ENCODE measurements around the gene DCPS. TPM values are rescaled to one million over a fixed set of nuclear protein-coding genes. Genes with fewer than 3 reads are reported as not detected.
A peak's percentile ranks its signal among the peaks of the same experiment; 100 is the strongest.

Gene DCPS
- polyA plus RNA-seq, 6 donors from 2014 or later, result 28.4 to 49.1 (median 39.5) TPM

DNA sequence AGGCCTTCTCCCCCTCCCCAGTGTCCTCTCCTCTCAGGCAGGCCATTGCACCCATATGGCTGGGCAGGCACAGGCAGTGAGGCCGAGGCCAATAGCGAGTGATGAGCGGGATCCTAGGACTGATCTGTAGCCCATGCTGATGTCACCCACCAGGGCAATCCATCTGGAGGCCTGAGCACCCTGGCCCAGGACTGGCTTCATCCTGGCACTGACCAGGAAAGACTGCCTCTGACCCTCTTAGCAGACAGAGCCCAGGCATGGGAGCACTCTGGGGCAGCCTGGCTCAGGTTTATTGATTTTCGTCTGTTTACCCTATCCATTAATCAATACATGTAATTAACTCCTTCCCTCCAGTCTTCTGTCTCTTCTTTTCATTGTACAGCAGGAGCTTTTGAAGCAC, 26.1 kb upstream of the DCPS start:
- H3K27ac Mint-ChIP-seq, result peak overlapping the region in 1 of 6 donors; percentile 47

DNA sequence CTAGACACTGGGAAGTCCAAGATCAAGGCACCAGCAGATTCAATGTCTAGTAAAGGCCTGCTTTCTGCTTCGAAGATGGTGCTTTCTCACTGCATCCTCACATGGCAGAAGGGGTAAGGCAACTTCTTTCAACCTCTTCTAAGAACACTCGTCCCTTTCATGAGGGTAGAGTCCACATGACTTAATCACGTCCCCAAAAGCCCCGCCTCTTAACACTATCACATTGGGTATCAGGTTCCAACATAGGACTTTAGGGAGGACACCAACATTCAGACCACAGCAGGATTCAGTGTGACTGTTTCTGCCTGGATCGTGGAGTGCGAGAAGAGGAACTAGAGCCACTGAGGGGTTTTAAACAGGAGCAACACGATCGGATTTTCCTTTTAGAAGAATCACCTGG, 24.7 kb upstream of the DCPS start:
- Mint-ChIP-seq H3K4me1 (peaks cover 37 to 43% (median 37%) of the 10 kb centered on the region in 3 donors), H3K27me3 (no peaks in the 10 kb centered on the region), H3K36me3 (peaks cover 0 to 11% of the 10 kb centered on the region in 2 donors), H3K9me3 (peaks cover 0 to 4% (median 0%) of the 10 kb centered on the region in 7 donors), H3K4me3 (peak overlapping the region in 2 of 8 donors; percentile 23 to 98), H3K27ac (peak overlapping the region in 2 of 6 donors; percentile 47 to 85)
- DNase-seq (no peak), ATAC-seq (ENCODE audit: low read depth in 2 of 2) (no peak)

More for the DNA sequence above, 26.1 kb upstream of the DCPS start:
- DNase-seq (no peak), ATAC-seq (ENCODE audit: low read depth in 2 of 2) (no peak)
- peaks cover 30 to 34% (median 33%) of the 10 kb centered on the region in 3 donors for H3K4me1 Mint-ChIP-seq
- H3K4me3 Mint-ChIP-seq, result no peak overlapping the region
- no peaks in the 10 kb centered on the region for H3K27me3 Mint-ChIP-seq
- H3K9me3 Mint-ChIP-seq, result peaks cover 0 to 4% (median 0%) of the 10 kb centered on the region in 7 donors
- peaks cover 3 to 17% of the 10 kb centered on the region in 2 donors for H3K36me3 Mint-ChIP-seq

DNA sequence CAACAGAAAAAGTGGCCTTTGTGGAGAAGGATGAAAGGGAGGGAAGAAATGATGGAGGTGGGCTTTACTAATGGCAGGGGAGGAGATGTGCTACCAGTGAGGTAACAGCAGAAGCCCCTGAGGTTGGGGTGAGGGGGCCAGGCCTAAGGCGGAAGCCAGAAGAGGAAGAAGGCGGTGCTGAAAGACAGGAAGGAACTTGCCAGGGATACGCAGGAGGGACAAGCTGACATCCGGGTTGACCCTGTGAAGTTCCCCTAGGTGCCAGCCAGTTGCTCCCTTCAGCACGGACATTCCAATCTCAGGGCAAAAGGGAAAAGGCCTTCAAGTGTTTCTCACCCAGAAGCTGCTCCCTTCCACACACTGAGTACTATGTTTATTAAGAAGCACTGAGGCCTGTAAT, 23.3 kb upstream of the DCPS start:
- ATAC-seq (ENCODE audit: low read depth in 2 of 2) (no peak), DNase-seq (no peak)
- peaks cover 0 to 4% of the 10 kb centered on the region in 2 donors for H3K36me3 Mint-ChIP-seq
- peaks cover 40 to 51% (median 48%) of the 10 kb centered on the region in 3 donors for H3K4me1 Mint-ChIP-seq
- peak overlapping the region in 4 of 6 donors; percentile 1 to 97 (median 30) for H3K27ac Mint-ChIP-seq
- no peaks in the 10 kb centered on the region for H3K27me3 Mint-ChIP-seq
- peak overlapping the region in 6 of 8 donors; percentile 7 to 98 (median 40) for H3K4me3 Mint-ChIP-seq
- H3K9me3 Mint-ChIP-seq, result peaks cover 0 to 4% (median 0%) of the 10 kb centered on the region in 7 donors

DNA sequence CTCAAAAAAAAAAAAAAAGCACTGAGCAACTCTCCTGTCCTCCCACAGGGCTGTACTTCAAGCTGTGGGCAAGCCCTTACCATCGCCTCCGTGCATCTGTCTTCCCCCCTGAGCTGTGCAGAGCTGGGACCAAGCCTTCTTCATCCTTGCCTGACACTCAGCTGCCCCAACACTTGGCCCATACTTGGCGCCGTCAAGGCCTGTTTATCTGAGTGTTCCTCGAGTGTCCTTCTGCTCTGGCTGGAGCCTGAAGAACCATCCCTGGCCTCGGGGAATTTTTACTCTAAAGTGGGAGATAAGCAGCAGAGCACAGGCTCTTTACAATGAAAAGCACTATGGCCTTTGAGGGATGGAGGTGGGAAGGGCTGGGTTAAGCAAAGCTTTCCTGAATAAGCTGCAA, 22.6 kb upstream of the DCPS start:
- Mint-ChIP-seq H3K4me3 (peak overlapping the region in 5 of 8 donors; percentile 94 to 100 (median 98)), H3K9me3 (peaks cover 0 to 4% (median 0%) of the 10 kb centered on the region in 7 donors), H3K4me1 (peaks cover 40 to 51% (median 48%) of the 10 kb centered on the region in 3 donors), H3K36me3 (no peaks in the 10 kb centered on the region), H3K27ac (peak overlapping the region in 3 of 6 donors; percentile 84 to 97 (median 95)), H3K27me3 (no peaks in the 10 kb centered on the region)
- ATAC-seq (ENCODE audit: low read depth in 2 of 2) (no peak), DNase-seq (no peak)

DNA sequence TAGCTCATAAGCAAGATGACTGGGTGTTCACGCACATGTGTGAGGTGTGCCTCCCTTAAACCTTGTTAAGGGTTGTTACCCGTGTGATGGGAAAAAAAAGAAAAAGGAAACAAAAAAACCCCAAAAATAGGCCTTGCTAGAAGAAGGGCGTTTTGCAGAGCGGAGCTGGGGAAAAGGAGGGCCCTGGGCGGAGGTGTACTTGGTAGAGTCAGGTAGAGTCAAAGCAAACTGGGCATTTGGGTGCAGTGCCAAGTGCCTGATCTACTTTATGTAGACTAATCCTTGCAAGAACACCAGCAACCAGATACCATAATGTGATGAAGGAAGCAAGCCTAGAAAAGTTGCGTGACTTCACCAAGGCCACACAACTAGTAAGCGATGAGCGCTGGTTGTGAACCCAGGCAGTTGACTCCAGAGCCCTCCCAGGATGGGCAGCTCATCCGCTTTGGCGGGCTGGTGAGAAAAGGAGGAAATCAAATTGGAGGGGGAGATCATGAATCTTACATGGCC, 22.1 kb upstream of the DCPS start:
- Mint-ChIP-seq H3K27ac (peak overlapping the region in 5 of 6 donors; percentile 57 to 97 (median 95)), H3K36me3 (no peaks in the 10 kb centered on the region)
- ATAC-seq (ENCODE audit: low read depth in 2 of 2), result no peak

DNA sequence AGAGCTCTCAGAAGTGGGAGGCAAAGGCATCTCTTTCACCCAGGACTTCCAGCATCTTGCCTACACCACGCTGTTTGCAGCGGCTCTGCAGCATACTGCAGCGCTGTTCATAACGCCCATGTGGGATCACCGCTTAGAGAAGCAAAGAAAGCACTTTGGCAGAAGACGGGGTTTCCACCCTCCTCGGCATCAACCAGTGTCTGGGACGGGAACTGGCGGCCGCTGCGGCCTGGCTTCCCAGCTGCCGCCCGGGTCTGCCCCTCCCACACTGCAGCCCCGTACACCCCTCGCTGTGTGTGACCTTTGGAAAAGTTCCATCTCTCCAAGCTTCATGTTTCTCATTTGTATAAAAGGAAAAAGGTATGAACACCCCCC, 21.5 kb upstream of the DCPS start:
- no peaks in the 10 kb centered on the region for H3K27me3 Mint-ChIP-seq
- peaks cover 44 to 53% (median 51%) of the 10 kb centered on the region in 3 donors for H3K4me1 Mint-ChIP-seq
- peaks cover 0 to 4% (median 0%) of the 10 kb centered on the region in 7 donors for H3K9me3 Mint-ChIP-seq
- H3K36me3 Mint-ChIP-seq, result no peaks in the 10 kb centered on the region
- DNase-seq (peak; percentile 32), ATAC-seq (ENCODE audit: low read depth in 2 of 2) (peak; percentile 51 to 52)
- H3K27ac Mint-ChIP-seq, result peak overlapping the region; percentile 85 to 97 (median 95)
- peak overlapping the region; percentile 93 to 100 (median 97) for H3K4me3 Mint-ChIP-seq

More for the DNA sequence above, 22.1 kb upstream of the DCPS start:
- DNase-seq, result no peak
- peak overlapping the region; percentile 93 to 100 (median 97) for H3K4me3 Mint-ChIP-seq
- H3K4me1 Mint-ChIP-seq, result peaks cover 41 to 51% (median 49%) of the 10 kb centered on the region in 3 donors
- peaks cover 0 to 4% (median 0%) of the 10 kb centered on the region in 7 donors for H3K9me3 Mint-ChIP-seq
- H3K27me3 Mint-ChIP-seq, result no peaks in the 10 kb centered on the region

DNA sequence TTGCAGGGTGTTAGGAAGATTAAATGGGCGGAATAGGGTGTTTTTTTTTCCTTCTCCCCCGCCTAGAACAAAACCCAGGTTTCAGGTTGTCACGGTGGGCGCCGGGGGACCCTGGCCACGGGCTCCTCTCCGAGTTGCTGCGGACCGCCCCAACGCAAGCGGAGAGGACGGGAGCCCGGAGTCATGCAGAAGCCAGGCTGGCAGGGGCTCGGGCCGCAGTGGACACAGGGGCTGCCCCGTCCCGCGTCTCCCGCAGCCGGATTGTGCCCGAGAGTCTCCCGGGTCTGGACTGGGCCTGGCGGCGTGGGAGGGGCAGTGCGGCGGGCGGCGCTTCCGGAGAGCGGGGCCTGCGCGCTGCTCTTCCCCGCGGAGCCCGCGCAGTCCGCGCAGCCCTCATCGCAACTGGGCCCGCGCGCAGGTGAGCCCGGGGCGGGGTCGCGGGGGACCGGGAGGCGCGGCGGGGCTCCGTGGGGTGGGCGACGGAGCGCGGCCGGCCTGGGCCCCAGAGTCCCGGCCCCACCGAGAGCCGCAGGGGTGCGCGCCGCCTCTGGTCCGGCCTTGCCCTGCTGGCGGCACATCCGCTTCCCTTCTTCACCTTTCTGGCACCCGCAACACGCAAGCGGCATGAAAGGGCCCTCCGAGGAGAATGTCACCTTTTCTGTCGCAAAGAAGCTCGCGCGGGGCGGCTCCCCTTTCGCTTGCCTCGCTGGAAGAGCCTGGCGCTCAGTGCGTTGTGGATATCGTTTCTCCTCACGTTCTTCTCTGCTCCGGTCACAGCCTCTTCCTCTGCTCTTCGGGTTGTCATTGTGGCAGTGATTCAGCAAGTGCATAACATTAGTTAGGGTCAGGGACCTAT, 20.9 kb upstream of the DCPS start, which contains the start of gene TIRAP:
TSS of gene TIRAP (plus strand) at position 358 of the 856 bp plus-strand sequence. CDS start 7,802 bp downstream, outside the sequence.
- H3K36me3 Mint-ChIP-seq, result no peaks in the 10 kb centered on the region
- peak; percentile 72 to 74 for ATAC-seq (ENCODE audit: low read depth in 2 of 2)
- H3K9me3 Mint-ChIP-seq, result peaks cover 0 to 4% (median 0%) of the 10 kb centered on the region in 7 donors
- peaks cover 44 to 53% (median 51%) of the 10 kb centered on the region in 3 donors for H3K4me1 Mint-ChIP-seq
- no peaks in the 10 kb centered on the region for H3K27me3 Mint-ChIP-seq
- H3K4me3 Mint-ChIP-seq, result peak within 1 kb of the TSS; percentile 93 to 100 (median 97)
- DNase-seq, result peak; percentile 67
- peak within 1 kb of the TSS; percentile 95 to 98 (median 98) for H3K27ac Mint-ChIP-seq

DNA sequence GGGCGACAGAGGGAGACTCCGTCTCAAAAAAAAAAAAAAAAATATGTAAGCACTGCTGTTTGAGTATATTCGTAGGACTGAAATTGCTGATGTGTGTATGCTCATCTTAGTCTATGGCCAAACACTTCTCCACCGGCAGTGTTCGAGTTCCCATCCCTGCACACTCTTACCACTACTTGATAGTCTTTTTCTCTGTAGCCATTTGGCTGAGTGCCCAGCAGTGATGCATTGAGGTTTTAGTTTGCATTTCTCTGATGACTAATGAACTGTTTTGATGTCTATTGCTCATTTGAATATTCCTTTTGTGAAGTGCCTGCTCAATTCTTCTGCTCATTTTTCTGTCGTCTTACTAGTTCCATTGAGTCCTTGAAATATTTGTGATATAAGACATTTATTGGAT, 19.0 kb upstream of the DCPS start:
- DNase-seq (no peak), ATAC-seq (ENCODE audit: low read depth in 2 of 2) (no peak)
- Mint-ChIP-seq H3K36me3 (no peaks in the 10 kb centered on the region), H3K9me3 (no peaks in the 10 kb centered on the region), H3K27ac (peak overlapping the region in 2 of 6 donors; percentile 33 to 36), H3K27me3 (no peaks in the 10 kb centered on the region), H3K4me1 (peaks cover 38 to 49% (median 46%) of the 10 kb centered on the region in 3 donors), H3K4me3 (peak overlapping the region in 7 of 8 donors; percentile 55 to 100 (median 75))

DNA sequence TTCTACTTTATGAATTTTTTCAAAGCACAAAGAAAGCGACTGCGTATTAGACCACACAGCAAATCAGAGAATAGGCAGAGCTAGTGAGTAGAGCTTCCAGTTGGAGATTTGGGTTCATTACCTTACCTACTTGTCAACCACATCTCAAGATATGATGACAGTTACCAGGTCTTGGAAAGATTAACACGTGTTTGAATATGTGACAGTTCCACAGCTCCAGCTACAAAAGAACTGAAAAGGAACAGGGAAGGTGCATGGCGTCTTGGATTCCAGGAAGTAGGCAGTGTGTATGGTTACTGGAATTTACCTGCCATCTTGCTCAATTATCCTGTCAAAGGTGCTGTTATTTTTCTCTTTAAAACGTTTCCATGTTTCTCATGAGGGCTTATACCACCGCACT, 15.6 kb upstream of the DCPS start:
- DNase-seq (no peak), ATAC-seq (ENCODE audit: low read depth in 2 of 2) (no peak)
- H3K27ac Mint-ChIP-seq, result no peak overlapping the region
- no peaks in the 10 kb centered on the region for H3K9me3 Mint-ChIP-seq
- no peak overlapping the region for H3K4me3 Mint-ChIP-seq
- no peaks in the 10 kb centered on the region for H3K27me3 Mint-ChIP-seq
- H3K36me3 Mint-ChIP-seq, result peaks cover 0 to 3% of the 10 kb centered on the region in 2 donors
- peaks cover 14 to 27% (median 22%) of the 10 kb centered on the region in 3 donors for H3K4me1 Mint-ChIP-seq

DNA sequence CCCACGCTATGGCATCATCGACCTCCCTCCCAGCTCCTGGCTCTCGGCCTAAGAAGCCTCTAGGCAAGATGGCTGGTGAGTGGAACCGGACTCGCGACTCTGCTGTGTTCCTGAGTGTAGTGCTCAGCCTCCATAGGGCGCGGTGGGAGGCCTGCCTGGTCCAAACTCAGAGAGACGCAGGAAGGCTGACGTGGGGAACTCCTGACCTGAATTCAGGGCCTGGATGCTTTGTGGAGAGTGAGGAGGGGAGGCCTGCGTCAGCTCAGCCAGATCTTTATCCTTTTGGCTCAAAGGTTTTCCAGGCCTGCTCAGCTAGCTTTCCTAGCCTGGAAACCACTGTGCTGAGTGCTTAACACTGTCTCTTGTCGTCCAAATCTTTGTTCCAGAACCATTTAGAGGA, 13.0 kb upstream of the DCPS start:
- Mint-ChIP-seq H3K4me1 (peaks cover 14 to 16% (median 14%) of the 10 kb centered on the region in 3 donors), H3K27me3 (no peaks in the 10 kb centered on the region), H3K4me3 (no peak overlapping the region), H3K9me3 (no peaks in the 10 kb centered on the region), H3K27ac (no peak overlapping the region), H3K36me3 (peaks cover 3 to 11% of the 10 kb centered on the region in 2 donors)
- ATAC-seq (ENCODE audit: low read depth in 2 of 2) (no peak), DNase-seq (no peak)

DNA sequence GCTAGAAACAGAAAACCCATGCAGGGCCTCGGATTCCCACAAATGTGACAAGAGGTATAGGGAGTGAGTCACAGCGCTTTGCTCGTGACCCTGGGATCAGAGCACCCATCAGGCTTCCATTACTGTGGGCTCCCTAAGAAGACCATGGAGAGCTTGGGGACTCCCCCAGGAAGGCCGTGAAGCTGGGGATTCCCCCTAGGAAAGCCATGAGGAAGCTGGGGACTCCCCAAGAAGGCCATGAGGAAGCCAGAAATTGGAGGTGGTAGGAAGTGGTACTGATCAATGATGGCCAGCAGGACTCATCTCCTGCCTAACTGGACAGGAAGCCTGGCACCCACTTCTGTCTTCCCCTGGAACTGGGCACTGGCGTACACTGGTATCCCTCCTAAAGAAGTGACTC, 10.1 kb upstream of the DCPS start:
- Mint-ChIP-seq H3K36me3 (peaks cover 3 to 11% of the 10 kb centered on the region in 2 donors), H3K9me3 (no peaks in the 10 kb centered on the region), H3K27ac (peak overlapping the region in 3 of 6 donors; percentile 6 to 71 (median 38)), H3K27me3 (no peaks in the 10 kb centered on the region), H3K4me3 (no peak overlapping the region), H3K4me1 (peaks cover 9 to 25% (median 14%) of the 10 kb centered on the region in 3 donors)
- DNase-seq (no peak), ATAC-seq (ENCODE audit: low read depth in 2 of 2) (no peak)

DNA sequence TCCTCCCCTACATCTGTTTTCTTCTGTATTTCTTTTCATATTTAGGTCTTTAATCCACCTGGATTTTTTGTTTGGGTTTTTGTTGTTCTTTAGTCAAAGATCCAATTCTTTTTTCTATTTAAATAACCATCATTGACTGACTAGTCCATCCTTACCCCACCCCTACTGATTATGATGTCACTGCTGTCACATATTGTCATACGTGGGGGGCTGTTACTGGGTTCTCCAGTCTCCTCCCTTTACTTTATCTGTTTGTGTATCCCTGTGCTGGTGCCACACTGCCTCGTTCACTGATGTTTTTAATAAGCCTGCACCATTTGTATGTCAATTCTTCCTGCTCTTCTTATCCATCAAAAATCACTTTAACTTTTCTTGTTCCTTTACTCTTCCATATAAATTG, 6.9 kb upstream of the DCPS start:
- no peaks in the 10 kb centered on the region for H3K9me3 Mint-ChIP-seq
- peak overlapping the region in 1 of 6 donors; percentile 29 for H3K27ac Mint-ChIP-seq
- H3K36me3 Mint-ChIP-seq, result peaks cover 3 to 11% of the 10 kb centered on the region in 2 donors
- peaks cover 9 to 25% (median 14%) of the 10 kb centered on the region in 3 donors for H3K4me1 Mint-ChIP-seq
- ATAC-seq (ENCODE audit: low read depth in 2 of 2) (no peak), DNase-seq (no peak)
- H3K27me3 Mint-ChIP-seq, result no peaks in the 10 kb centered on the region
- H3K4me3 Mint-ChIP-seq, result no peak overlapping the region

DNA sequence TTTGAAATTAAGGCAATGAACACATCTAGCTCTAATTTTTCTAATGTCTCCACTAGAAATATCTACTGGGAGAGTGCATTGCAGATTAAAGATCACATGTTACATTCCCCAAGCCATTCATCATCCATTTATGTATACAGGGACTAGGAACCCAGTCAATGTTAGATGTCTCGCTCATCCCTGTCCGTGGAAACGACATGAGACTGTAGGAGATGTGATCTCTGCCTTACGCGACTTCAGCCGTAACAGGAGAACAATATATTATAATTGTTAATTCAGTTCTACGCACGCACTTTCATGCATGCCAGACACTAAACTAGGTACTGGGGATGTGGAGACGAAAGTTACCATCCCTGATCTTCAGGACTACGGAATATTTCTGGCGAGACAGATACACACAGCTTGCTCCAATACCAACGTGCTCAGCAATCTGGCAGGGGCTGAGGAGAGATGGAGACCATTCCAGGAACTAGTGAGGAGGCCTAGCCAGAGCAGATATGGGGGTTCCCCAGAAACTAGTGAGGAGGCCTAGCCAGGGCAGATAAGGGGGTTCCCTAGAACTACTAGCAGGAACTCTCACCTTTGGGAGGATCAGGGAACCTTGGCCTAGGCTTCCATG, 706 bp downstream of the DCPS start:
- DNase-seq, result no peak
- Mint-ChIP-seq H3K9me3 (no peaks in the 10 kb centered on the region), H3K4me3 (peak overlapping the region; percentile 92 to 99 (median 99)), H3K36me3 (peaks cover 0 to 8% of the 10 kb centered on the region in 2 donors), H3K27me3 (no peaks in the 10 kb centered on the region), H3K27ac (peak overlapping the region; percentile 77 to 99 (median 92)), H3K4me1 (peaks cover 20 to 40% (median 40%) of the 10 kb centered on the region in 3 donors)
- ATAC-seq (ENCODE audit: low read depth in 2 of 2), result peak in 1 of 2 donors; percentile 24
